ACC112 (cell line): ENCODE measurements around the gene NSG1.

ENCODE experiments used
- H2AFZ ChIP-seq: fragments of 200-600 bp; sonication (generic); one replicate; pipeline ENCODE4 v1.6.0; 2017; ENCODE audit warnings: antibody characterized with exemption, low read length; ENCODE audit not compliant: unreplicated experiment
- H3K27ac ChIP-seq: fragments of 200-600 bp; sonication (generic); 2 replicates; pipeline ENCODE4 v1.5.1; 2014; ENCODE audit warnings: low read depth, mild to moderate bottlenecking, antibody characterized with exemption, low read length, moderate library complexity
- H3K27me3 ChIP-seq: fragments of 200-600 bp; sonication (generic); 2 replicates; pipeline ENCODE4 v1.6.1; 2014; ENCODE audit warnings: mild to moderate bottlenecking, antibody characterized with exemption, low read length, moderate library complexity, mixed read lengths; ENCODE audit not compliant: insufficient read depth
- H3K36me3 ChIP-seq: fragments of 200-600 bp; sonication (generic); 2 replicates; pipeline ENCODE4 v1.6.1; 2016; ENCODE audit warnings: mild to moderate bottlenecking, antibody characterized with exemption, low read length, moderate library complexity, mixed read lengths; ENCODE audit not compliant: insufficient read depth
- H3K4me1 ChIP-seq: fragments of 200-600 bp; sonication (generic); one replicate; pipeline ENCODE4 v1.6.1; 2016; ENCODE audit warnings: low read length, mixed read lengths; ENCODE audit not compliant: insufficient read depth, unreplicated experiment, control insufficient read depth
- H3K4me3 ChIP-seq: fragments of 200-600 bp; sonication (generic); 2 replicates; pipeline ENCODE4 v1.5.1; 2014; ENCODE audit warnings: mild to moderate bottlenecking, low read depth, low read length
- H3K79me2 ChIP-seq: fragments of 200-600 bp; sonication (generic); one replicate; pipeline ENCODE4 v1.6.0; 2016; ENCODE audit warnings: low read length; ENCODE audit not compliant: control insufficient read depth, unreplicated experiment, insufficient read depth

NSG1 gene

GRCh38 chr4:4427121-4427870 lies 40.4 kb downstream of the NSG1 start:
- H3K27me3 ChIP-seq = no peaks in the 10 kb centered on the region
- H2AFZ ChIP-seq = no peak overlapping the region
- H3K36me3 ChIP-seq = 0 out of 2 replicates have a peak, but pooled peaks cover 3% of the 10 kb centered on the region
- no peak overlapping the region for H3K4me3 ChIP-seq
- no peaks in the 10 kb centered on the region for H3K79me2 ChIP-seq
- H3K4me1 ChIP-seq = peaks cover 11% of the 10 kb centered on the region
- H3K27ac ChIP-seq = no peak overlapping the region

GRCh38 chr4:4427886-4428285 lies 41.0 kb downstream of the NSG1 start:
- Histone ChIP-seq H3K27ac (no peak overlapping the region), H3K4me3 (no peak overlapping the region), H2AFZ (no peak overlapping the region), H3K4me1 (peaks cover 11% of the 10 kb centered on the region), H3K79me2 (no peaks in the 10 kb centered on the region), H3K36me3 (0 out of 2 replicates have a peak, but pooled peaks cover 3% of the 10 kb centered on the region), H3K27me3 (no peaks in the 10 kb centered on the region)

- Histone ChIP-seq H3K36me3 (peaks cover 5% of the 10 kb centered on the region; the same call in 1 of the 2 replicates), H2AFZ (no peak overlapping the region), H3K4me1 (peaks cover 11% of the 10 kb centered on the region), H3K27me3 (no peaks in the 10 kb centered on the region), H3K4me3 (no peak overlapping the region), H3K79me2 (no peaks in the 10 kb centered on the region), H3K27ac (no peak overlapping the region)
Measured at GRCh38 chr4:4428966-4429875, 42.3 kb downstream of the NSG1 start.

- H3K36me3 ChIP-seq = peaks cover 6% of the 10 kb centered on the region; the same call in 1 of the 2 replicates
- no peaks in the 10 kb centered on the region for H3K27me3 ChIP-seq
- no peak overlapping the region for H3K27ac ChIP-seq
- H2AFZ ChIP-seq = no peak overlapping the region
- H3K4me3 ChIP-seq = no peak overlapping the region
- H3K4me1 ChIP-seq = peaks cover 11% of the 10 kb centered on the region
- no peaks in the 10 kb centered on the region for H3K79me2 ChIP-seq
Measured at GRCh38 chr4:4430492-4431195, 43.7 kb downstream of the NSG1 start.

GRCh38 chr4:4432341-4433125 lies 45.6 kb downstream of the NSG1 start:
- H3K79me2 ChIP-seq = no peaks in the 10 kb centered on the region
- H3K4me1 ChIP-seq = peaks cover 11% of the 10 kb centered on the region
- H3K36me3 ChIP-seq = peaks cover 6% of the 10 kb centered on the region; the same call in 1 of the 2 replicates
- no peaks in the 10 kb centered on the region for H3K27me3 ChIP-seq
- no peak overlapping the region for H2AFZ ChIP-seq
- H3K4me3 ChIP-seq = no peak overlapping the region
- H3K27ac ChIP-seq = no peak overlapping the region

GRCh38 chr4:4433941-4434340 lies 47.0 kb downstream of the NSG1 start:
- Histone ChIP-seq H3K79me2 (no peaks in the 10 kb centered on the region), H3K4me1 (peaks cover 11% of the 10 kb centered on the region), H3K27me3 (no peaks in the 10 kb centered on the region), H3K27ac (no peak overlapping the region), H2AFZ (no peak overlapping the region), H3K4me3 (no peak overlapping the region), H3K36me3 (peaks cover 3% of the 10 kb centered on the region; the same call in 1 of the 2 replicates)

- Histone ChIP-seq H3K36me3 (peaks cover 3% of the 10 kb centered on the region; the same call in 1 of the 2 replicates), H3K4me3 (no peak overlapping the region), H3K27me3 (no peaks in the 10 kb centered on the region), H3K4me1 (no peaks in the 10 kb centered on the region), H3K27ac (no peak overlapping the region), H3K79me2 (no peaks in the 10 kb centered on the region), H2AFZ (no peak overlapping the region)
Measured at GRCh38 chr4:4436244-4436823, 49.4 kb downstream of the NSG1 start.

GRCh38 chr4:4437798-4438470 lies 51.0 kb downstream of the NSG1 start:
- no peak overlapping the region for H3K4me3 ChIP-seq
- H3K4me1 ChIP-seq = no peaks in the 10 kb centered on the region
- H3K79me2 ChIP-seq = no peaks in the 10 kb centered on the region
- no peak overlapping the region for H2AFZ ChIP-seq
- H3K27ac ChIP-seq = no peak overlapping the region
- peaks cover 3% of the 10 kb centered on the region; the same call in 1 of the 2 replicates for H3K36me3 ChIP-seq
- H3K27me3 ChIP-seq = no peaks in the 10 kb centered on the region

- H2AFZ ChIP-seq = no peak overlapping the region
- peaks cover 3% of the 10 kb centered on the region; the same call in 1 of the 2 replicates for H3K36me3 ChIP-seq
- no peak overlapping the region for H3K4me3 ChIP-seq
- H3K27ac ChIP-seq = no peak overlapping the region
- H3K27me3 ChIP-seq = no peaks in the 10 kb centered on the region
- peaks cover 3% of the 10 kb centered on the region for H3K79me2 ChIP-seq
- peaks cover 8% of the 10 kb centered on the region for H3K4me1 ChIP-seq
Measured at GRCh38 chr4:4438891-4439290, 52.0 kb downstream of the NSG1 start.
